VCaP (cell line): ENCODE measurements around the gene FRMD6.

Experiments
- H3K27ac ChIP-seq: fragments of 450-650 bp; 2 replicates; pipeline ENCODE4 v1.5.1; 2017
- CTCF ChIP-seq: fragments of 450-650 bp; conservative IDR thresholded peaks from 2 replicates; pipeline ENCODE4 v1.5.1; 2017; ENCODE audit warnings: mild to moderate bottlenecking, moderate library complexity

FRMD6 gene

GRCh38 chr14:51619561-51619960, 32.1 kb upstream of the FRMD6 start:
- H3K27ac ChIP-seq, result no peak overlapping the region
- no peak for TF ChIP-seq CTCF

GRCh38 chr14:51620056-51620455, 31.7 kb upstream of the FRMD6 start:
- no peak for TF ChIP-seq CTCF
- H3K27ac ChIP-seq, result no peak overlapping the region

GRCh38 chr14:51621654-51622053, 30.1 kb upstream of the FRMD6 start:
- no peak overlapping the region for H3K27ac ChIP-seq

GRCh38 chr14:51622376-51622775, 29.3 kb upstream of the FRMD6 start:
- TF ChIP-seq CTCF, result no peak
- no peak overlapping the region for H3K27ac ChIP-seq

More at GRCh38 chr14:51621654-51622053, 30.1 kb upstream of the FRMD6 start:
- no peak for TF ChIP-seq CTCF

- H3K27ac ChIP-seq, result no peak overlapping the region
These were observed 26.6 kb upstream of the FRMD6 start for GRCh38 chr14:51624955-51625569.

GRCh38 chr14:51626185-51626584, 25.5 kb upstream of the FRMD6 start:
- no peak overlapping the region for H3K27ac ChIP-seq
- no peak for TF ChIP-seq CTCF

More at GRCh38 chr14:51624955-51625569, 26.6 kb upstream of the FRMD6 start:
- no peak for TF ChIP-seq CTCF

GRCh38 chr14:51626788-51627187, 24.9 kb upstream of the FRMD6 start:
- TF ChIP-seq CTCF, result no peak
- no peak overlapping the region for H3K27ac ChIP-seq
